ENCODE results near the gene DAPK1.

DNA sequence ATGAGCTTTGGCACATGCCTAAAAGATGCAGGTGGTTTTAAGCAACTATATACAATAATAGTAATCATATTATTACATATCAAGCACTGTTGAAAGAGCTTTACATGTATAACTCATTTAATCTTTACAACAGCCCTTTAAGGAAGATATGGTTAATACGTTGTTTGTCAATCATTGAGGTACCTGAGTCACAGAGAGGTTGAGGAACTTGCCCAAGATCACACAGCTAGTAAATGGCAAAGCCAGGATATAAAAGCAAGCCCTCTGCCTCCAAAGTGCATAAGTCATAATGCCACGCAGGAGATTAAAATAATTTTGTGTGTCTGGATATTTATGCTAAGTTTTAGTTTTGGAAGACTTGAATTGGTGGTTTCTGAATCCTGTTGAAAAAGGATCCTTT is 90.2 kb downstream of the DAPK1 start:
- TF ChIP-seq ZFP30 (CRISPR knock-in tag; IDR thresholded peaks at IDR 0.05) = no peak
- TF ChIP-seq RARB (CRISPR knock-in tag; IDR thresholded peaks at IDR 0.05) = no peak
- no peak for TF ChIP-seq TCF4 (CRISPR knock-in tag; IDR thresholded peaks at IDR 0.05; ENCODE audit: borderline replicate concordance)
- TF ChIP-seq, protein P1, sequence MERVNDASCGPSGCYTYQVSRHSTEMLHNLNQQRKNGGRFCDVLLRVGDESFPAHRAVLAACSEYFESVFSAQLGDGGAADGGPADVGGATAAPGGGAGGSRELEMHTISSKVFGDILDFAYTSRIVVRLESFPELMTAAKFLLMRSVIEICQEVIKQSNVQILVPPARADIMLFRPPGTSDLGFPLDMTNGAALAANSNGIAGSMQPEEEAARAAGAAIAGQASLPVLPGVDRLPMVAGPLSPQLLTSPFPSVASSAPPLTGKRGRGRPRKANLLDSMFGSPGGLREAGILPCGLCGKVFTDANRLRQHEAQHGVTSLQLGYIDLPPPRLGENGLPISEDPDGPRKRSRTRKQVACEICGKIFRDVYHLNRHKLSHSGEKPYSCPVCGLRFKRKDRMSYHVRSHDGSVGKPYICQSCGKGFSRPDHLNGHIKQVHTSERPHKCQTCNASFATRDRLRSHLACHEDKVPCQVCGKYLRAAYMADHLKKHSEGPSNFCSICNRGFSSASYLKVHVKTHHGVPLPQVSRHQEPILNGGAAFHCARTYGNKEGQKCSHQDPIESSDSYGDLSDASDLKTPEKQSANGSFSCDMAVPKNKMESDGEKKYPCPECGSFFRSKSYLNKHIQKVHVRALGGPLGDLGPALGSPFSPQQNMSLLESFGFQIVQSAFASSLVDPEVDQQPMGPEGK (CRISPR knock-in tag; IDR thresholded peaks at IDR 0.05; ENCODE audit: borderline replicate concordance) = no peak
- TF ChIP-seq, protein P2, sequence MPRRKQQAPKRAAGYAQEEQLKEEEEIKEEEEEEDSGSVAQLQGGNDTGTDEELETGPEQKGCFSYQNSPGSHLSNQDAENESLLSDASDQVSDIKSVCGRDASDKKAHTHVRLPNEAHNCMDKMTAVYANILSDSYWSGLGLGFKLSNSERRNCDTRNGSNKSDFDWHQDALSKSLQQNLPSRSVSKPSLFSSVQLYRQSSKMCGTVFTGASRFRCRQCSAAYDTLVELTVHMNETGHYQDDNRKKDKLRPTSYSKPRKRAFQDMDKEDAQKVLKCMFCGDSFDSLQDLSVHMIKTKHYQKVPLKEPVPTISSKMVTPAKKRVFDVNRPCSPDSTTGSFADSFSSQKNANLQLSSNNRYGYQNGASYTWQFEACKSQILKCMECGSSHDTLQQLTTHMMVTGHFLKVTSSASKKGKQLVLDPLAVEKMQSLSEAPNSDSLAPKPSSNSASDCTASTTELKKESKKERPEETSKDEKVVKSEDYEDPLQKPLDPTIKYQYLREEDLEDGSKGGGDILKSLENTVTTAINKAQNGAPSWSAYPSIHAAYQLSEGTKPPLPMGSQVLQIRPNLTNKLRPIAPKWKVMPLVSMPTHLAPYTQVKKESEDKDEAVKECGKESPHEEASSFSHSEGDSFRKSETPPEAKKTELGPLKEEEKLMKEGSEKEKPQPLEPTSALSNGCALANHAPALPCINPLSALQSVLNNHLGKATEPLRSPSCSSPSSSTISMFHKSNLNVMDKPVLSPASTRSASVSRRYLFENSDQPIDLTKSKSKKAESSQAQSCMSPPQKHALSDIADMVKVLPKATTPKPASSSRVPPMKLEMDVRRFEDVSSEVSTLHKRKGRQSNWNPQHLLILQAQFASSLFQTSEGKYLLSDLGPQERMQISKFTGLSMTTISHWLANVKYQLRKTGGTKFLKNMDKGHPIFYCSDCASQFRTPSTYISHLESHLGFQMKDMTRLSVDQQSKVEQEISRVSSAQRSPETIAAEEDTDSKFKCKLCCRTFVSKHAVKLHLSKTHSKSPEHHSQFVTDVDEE (CRISPR knock-in tag; IDR thresholded peaks at IDR 0.05) = no peak
- no peak for TF ChIP-seq ARNTL (CRISPR knock-in tag; IDR thresholded peaks at IDR 0.05; ENCODE audit: borderline replicate concordance, low read depth)
- no peak for TF ChIP-seq ZFP3 (CRISPR knock-in tag; IDR thresholded peaks at IDR 0.05)
- TF ChIP-seq, protein P3, sequence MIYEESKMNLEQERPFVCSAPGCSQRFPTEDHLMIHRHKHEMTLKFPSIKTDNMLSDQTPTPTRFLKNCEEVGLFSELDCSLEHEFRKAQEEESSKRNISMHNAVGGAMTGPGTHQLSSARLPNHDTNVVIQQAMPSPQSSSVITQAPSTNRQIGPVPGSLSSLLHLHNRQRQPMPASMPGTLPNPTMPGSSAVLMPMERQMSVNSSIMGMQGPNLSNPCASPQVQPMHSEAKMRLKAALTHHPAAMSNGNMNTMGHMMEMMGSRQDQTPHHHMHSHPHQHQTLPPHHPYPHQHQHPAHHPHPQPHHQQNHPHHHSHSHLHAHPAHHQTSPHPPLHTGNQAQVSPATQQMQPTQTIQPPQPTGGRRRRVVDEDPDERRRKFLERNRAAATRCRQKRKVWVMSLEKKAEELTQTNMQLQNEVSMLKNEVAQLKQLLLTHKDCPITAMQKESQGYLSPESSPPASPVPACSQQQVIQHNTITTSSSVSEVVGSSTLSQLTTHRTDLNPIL (CRISPR knock-in tag; IDR thresholded peaks at IDR 0.05; ENCODE audit: low read depth) = no peak
- TF ChIP-seq BACH2 (CRISPR knock-in tag; IDR thresholded peaks at IDR 0.05; ENCODE audit: borderline replicate concordance) = no peak
- no peak for TF ChIP-seq TOX (CRISPR knock-in tag; IDR thresholded peaks at IDR 0.05; ENCODE audit: borderline replicate concordance)
- TF ChIP-seq CSDC2 (CRISPR knock-in tag; IDR thresholded peaks at IDR 0.05) = no peak
- TF ChIP-seq, protein P4, sequence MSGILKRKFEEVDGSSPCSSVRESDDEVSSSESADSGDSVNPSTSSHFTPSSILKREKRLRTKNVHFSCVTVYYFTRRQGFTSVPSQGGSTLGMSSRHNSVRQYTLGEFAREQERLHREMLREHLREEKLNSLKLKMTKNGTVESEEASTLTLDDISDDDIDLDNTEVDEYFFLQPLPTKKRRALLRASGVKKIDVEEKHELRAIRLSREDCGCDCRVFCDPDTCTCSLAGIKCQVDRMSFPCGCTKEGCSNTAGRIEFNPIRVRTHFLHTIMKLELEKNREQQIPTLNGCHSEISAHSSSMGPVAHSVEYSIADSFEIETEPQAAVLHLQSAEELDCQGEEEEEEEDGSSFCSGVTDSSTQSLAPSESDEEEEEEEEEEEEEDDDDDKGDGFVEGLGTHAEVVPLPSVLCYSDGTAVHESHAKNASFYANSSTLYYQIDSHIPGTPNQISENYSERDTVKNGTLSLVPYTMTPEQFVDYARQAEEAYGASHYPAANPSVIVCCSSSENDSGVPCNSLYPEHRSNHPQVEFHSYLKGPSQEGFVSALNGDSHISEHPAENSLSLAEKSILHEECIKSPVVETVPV (CRISPR knock-in tag; IDR thresholded peaks at IDR 0.05) = no peak

Data from SK-N-SH treated with all-trans-retinoic acid at 6 μM for 48 hours (cell line).